Measurements from ENCODE around the gene ABCB9. TPM values are rescaled to one million over a fixed set of nuclear protein-coding genes. Genes with fewer than 3 reads are reported as not detected.

ABCB9 gene
- polyA plus RNA-seq, 1 donor from 2014 or later = 19.7 TPM

DNA sequence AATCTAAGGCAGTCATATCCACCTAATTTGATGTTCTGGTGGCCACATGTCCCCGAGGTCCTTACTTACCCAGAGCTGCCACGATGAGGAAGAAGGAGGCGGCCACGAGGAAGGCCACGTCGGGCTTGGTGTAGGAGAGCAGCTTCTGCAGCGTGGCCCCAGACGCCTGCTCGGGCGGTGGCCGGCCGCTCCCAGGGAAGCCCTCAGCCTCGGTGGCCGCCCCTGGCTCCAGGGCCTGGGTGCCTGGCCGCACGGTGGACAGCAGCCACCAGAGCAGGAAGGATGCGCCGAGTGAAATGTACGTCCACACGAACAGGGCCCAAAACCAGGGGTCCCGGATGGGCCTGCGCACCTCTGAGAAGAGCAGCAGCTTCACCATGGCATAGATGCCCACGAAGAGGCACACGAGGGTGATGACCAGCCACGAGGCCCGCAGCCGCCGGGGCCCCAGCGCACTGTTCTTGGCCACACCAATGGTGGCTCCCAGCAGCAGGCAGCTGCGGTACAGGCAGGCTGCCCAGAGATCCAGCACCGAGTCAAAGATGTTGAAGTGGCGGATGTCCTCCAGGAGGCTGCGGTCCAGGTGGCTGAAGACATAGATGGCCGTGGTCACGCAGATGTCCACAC is 6.6 kb downstream of the ABCB9 start:
- TF ChIP-seq, protein P1, sequence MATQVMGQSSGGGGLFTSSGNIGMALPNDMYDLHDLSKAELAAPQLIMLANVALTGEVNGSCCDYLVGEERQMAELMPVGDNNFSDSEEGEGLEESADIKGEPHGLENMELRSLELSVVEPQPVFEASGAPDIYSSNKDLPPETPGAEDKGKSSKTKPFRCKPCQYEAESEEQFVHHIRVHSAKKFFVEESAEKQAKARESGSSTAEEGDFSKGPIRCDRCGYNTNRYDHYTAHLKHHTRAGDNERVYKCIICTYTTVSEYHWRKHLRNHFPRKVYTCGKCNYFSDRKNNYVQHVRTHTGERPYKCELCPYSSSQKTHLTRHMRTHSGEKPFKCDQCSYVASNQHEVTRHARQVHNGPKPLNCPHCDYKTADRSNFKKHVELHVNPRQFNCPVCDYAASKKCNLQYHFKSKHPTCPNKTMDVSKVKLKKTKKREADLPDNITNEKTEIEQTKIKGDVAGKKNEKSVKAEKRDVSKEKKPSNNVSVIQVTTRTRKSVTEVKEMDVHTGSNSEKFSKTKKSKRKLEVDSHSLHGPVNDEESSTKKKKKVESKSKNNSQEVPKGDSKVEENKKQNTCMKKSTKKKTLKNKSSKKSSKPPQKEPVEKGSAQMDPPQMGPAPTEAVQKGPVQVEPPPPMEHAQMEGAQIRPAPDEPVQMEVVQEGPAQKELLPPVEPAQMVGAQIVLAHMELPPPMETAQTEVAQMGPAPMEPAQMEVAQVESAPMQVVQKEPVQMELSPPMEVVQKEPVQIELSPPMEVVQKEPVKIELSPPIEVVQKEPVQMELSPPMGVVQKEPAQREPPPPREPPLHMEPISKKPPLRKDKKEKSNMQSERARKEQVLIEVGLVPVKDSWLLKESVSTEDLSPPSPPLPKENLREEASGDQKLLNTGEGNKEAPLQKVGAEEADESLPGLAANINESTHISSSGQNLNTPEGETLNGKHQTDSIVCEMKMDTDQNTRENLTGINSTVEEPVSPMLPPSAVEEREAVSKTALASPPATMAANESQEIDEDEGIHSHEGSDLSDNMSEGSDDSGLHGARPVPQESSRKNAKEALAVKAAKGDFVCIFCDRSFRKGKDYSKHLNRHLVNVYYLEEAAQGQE (IDR thresholded peaks at IDR 0.05; ENCODE audit: borderline replicate concordance) = no peak
- no peak for TF ChIP-seq POLR2AphosphoS5 (IDR thresholded peaks at IDR 0.05)
- TF ChIP-seq TAF1 (IDR thresholded peaks at IDR 0.05; ENCODE audit: low read depth) = no peak
- no peak for TF ChIP-seq RAD21 (conservative IDR thresholded peaks at IDR 0.05)
- no peak for TF ChIP-seq MXI1 (conservative IDR thresholded peaks at IDR 0.05; ENCODE audit: poor library complexity, severe bottlenecking)
- TF ChIP-seq EZH2 (IDR thresholded peaks at IDR 0.05; ENCODE audit: borderline replicate concordance, insufficient read depth, low read length, poor library complexity, severe bottlenecking) = no peak
- no peak for TF ChIP-seq SMC3 (conservative IDR thresholded peaks at IDR 0.05; ENCODE audit: poor library complexity)
- no peak for TF ChIP-seq CTCF (IDR thresholded peaks at IDR 0.05; ENCODE audit: poor library complexity, severe bottlenecking)
- no peak overlapping the region for H3K4me3 ChIP-seq (ENCODE audit: low read length)
- no peaks in the 10 kb centered on the region for H3K36me3 ChIP-seq (ENCODE audit: insufficient read depth, low read length)
- H3K27me3 ChIP-seq (ENCODE audit: insufficient read depth, low read depth, low read length) = no peaks in the 10 kb centered on the region
- H4K20me1 ChIP-seq (ENCODE audit: insufficient read depth) = no peaks in the 10 kb centered on the region
- no peak overlapping the region for H3K4me2 ChIP-seq (ENCODE audit: low read length)
- H3F3A ChIP-seq (ENCODE audit: insufficient read depth, low read length, poor library complexity, severe bottlenecking) = no peaks in the 10 kb centered on the region
- no peaks in the 10 kb centered on the region for H3K9me3 ChIP-seq (ENCODE audit: low read length)
- no peak overlapping the region for H2AFZ ChIP-seq (ENCODE audit: low read depth, low read length)
- no peak overlapping the region for H3K27ac ChIP-seq (ENCODE audit: low read length)
- no peaks in the 10 kb centered on the region for H3K9me2 ChIP-seq (ENCODE audit: insufficient read depth, low read length)
- H3K9ac ChIP-seq (ENCODE audit: low read length) = no peak overlapping the region
- no peaks in the 10 kb centered on the region for H3K79me2 ChIP-seq (replicated peaks; ENCODE audit: insufficient read depth, low read length)

DNA sequence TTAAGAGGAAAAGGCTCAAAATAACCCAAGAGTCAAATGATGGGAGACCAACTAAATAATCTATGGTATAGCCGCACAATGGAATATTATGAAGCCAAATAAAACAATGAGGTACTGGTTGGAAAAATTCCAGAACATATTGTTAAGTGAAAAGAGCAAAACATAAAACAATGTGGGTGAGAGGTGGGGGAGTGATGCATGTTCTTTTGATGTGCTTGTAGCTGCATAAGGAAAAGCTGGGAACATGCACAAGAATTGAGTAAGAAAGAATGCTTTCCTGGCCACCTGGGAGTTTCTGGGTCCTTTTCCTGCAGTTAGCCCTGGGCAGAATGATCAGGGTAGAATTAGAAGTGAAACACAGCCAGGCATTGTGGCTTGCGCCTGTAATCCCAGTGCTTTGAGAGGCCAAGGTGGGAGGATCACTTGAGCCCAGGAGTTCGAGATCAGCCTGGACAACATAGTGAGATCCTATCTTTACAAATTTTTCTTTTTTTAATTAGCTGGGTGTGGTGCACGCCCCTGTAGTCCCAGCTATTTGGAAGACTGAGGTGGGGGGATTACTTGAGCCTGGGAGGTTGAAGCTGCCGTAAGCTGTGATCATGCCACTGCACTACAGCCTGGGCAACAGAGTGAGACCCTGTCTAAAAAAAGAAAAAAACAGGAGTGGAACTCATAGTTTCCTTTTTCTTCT is 7.9 kb downstream of the ABCB9 start:
- Histone ChIP-seq H3K4me3 (ENCODE audit: low read length) (no peak overlapping the region), H3K4me2 (ENCODE audit: low read length) (no peak overlapping the region), H3K9me3 (ENCODE audit: low read length) (no peaks in the 10 kb centered on the region), H3K27ac (ENCODE audit: low read length) (no peak overlapping the region), H3K79me2 (replicated peaks; ENCODE audit: insufficient read depth, low read length) (no peaks in the 10 kb centered on the region), H3K9ac (ENCODE audit: low read length) (no peak overlapping the region), H2AFZ (ENCODE audit: low read depth, low read length) (no peak overlapping the region), H3K36me3 (ENCODE audit: insufficient read depth, low read length) (no peaks in the 10 kb centered on the region), H4K20me1 (ENCODE audit: insufficient read depth) (no peaks in the 10 kb centered on the region), H3K9me2 (ENCODE audit: insufficient read depth, low read length) (no peaks in the 10 kb centered on the region), H3F3A (ENCODE audit: insufficient read depth, low read length, poor library complexity, severe bottlenecking) (no peaks in the 10 kb centered on the region), H3K27me3 (ENCODE audit: insufficient read depth, low read depth, low read length) (no peaks in the 10 kb centered on the region)
- no peak for TF ChIP-seq CTCF (IDR thresholded peaks at IDR 0.05; ENCODE audit: poor library complexity, severe bottlenecking)
- no peak for TF ChIP-seq RAD21 (conservative IDR thresholded peaks at IDR 0.05)
- no peak for TF ChIP-seq EZH2 (IDR thresholded peaks at IDR 0.05; ENCODE audit: borderline replicate concordance, insufficient read depth, low read length, poor library complexity, severe bottlenecking)
- TF ChIP-seq TAF1 (IDR thresholded peaks at IDR 0.05; ENCODE audit: low read depth) = no peak
- no peak for TF ChIP-seq POLR2AphosphoS5 (IDR thresholded peaks at IDR 0.05)
